Measurements from ENCODE around the gene HHIPL1.

The HHIPL1 gene

GRCh38 chr14:99718031-99718810, 73.3 kb downstream of the HHIPL1 start:
- DNase-seq = no peak

GRCh38 chr14:99718811-99719192, 73.9 kb downstream of the HHIPL1 start:
- DNase-seq = no peak

GRCh38 chr14:99720941-99721791, 76.2 kb downstream of the HHIPL1 start:
- DNase-seq = no peak

- DNase-seq = no peak
These were observed 77.0 kb downstream of the HHIPL1 start for GRCh38 chr14:99721792-99722516.

- DNase-seq = no peak
These were observed 77.8 kb downstream of the HHIPL1 start for GRCh38 chr14:99722741-99723140.

- DNase-seq = no peak
These were observed 79.4 kb downstream of the HHIPL1 start for GRCh38 chr14:99724196-99724891.

- DNase-seq = no peak
These were observed 80.2 kb downstream of the HHIPL1 start for GRCh38 chr14:99724939-99725773.

GRCh38 chr14:99725774-99726537, 81.0 kb downstream of the HHIPL1 start:
- DNase-seq = no peak

- DNase-seq = no peak
These were observed 81.7 kb downstream of the HHIPL1 start for GRCh38 chr14:99726538-99727095.

- DNase-seq = no peak
These were observed 82.4 kb downstream of the HHIPL1 start for GRCh38 chr14:99727096-99727870.

GRCh38 chr14:99728231-99728920, 83.4 kb downstream of the HHIPL1 start:
- no peak for DNase-seq

- DNase-seq = no peak
These were observed 84.1 kb downstream of the HHIPL1 start for GRCh38 chr14:99728981-99729451.

All from T-helper 9 cell (primary cell).